GM18519 (cell line): Measurements from ENCODE around the gene C19orf81.

Experiments
- ATAC-seq: cut with Tn5 transposase; IDR thresholded peaks from one replicate; pipeline ENCODE4 v1.9.1; 2021; ENCODE audit warnings: mild to moderate bottlenecking, moderate library complexity; ENCODE audit not compliant: unreplicated experiment, low FRiP score

The C19orf81 gene

DNA sequence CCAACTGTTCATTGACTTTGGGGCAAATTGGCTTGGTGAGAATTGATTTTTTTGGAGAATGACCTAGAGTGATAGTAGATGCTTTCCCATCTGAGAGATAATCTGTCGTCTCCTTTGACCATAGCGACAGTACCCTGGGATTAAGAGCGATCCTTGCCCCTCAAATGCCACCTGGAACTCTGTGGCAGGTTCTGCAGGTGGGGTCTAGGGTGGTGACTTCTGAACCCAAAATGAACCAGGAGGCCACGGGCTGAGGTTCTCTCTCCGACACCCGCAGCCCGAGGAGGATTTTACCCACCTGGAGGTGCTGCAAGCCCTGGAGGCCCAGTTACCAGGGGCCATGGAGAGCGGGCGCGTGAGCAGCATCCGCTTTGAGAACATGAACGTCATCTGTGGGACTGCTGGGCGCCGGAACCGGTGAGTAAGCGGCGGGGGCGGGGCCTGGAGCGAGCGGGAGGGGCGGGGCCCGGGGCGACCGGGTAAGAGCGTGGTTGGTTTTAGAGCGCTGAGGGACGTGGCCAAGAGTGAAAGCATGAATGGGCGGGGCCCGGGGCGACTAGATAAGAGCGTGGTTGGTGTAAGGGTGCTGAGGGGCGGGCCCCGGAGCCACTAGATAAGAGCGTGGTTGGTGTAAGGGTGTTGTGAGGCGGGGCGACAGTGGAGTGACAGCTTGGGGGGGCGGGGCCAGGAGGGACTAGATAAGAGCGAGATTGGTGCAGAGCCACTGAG, 8.6 kb downstream of the C19orf81 start:
- ATAC-seq, result no peak

DNA sequence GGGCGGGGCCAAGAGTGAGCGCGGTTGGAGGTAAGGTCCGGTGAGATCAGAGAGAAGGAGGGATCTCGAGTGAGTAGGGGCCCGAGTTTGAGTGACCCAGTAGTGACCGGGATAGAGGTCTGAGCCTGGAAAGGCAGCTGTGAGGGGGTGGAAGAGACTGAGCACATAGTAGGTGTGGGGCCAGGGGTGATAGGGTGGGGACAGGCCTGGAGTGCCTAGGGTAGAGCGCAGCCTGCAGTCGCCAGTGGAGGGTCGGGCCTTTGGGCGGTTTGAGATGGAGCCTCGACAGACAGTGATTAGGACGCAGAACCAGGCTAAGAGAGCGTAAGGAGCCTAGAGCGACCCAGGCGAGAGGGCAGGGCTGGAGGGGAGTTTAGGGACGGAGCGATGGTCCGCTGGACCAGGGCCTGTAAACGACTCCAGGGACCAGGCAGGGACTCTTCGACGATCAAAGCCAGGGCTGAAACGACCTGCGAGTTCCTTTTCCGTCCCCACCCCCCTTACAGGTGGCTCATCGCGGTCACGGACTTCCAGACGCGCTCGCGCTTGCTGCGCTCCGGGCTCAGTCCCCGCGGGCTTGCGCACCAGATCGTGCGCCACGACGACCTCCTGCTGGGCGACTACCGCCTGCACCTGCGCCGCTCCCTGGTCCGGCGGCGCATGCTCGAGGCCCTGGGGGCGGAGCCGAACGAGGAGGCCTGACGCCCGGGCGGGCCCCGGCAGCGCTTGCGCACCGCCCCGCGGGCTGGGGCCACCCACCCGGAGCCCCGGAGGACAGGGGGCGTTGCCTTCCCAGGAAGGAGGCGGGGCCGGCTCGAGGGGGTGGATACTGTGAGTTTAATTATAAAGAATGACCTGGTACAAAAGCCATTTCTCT, 9.4 kb downstream of the C19orf81 start:
- no peak for ATAC-seq

DNA sequence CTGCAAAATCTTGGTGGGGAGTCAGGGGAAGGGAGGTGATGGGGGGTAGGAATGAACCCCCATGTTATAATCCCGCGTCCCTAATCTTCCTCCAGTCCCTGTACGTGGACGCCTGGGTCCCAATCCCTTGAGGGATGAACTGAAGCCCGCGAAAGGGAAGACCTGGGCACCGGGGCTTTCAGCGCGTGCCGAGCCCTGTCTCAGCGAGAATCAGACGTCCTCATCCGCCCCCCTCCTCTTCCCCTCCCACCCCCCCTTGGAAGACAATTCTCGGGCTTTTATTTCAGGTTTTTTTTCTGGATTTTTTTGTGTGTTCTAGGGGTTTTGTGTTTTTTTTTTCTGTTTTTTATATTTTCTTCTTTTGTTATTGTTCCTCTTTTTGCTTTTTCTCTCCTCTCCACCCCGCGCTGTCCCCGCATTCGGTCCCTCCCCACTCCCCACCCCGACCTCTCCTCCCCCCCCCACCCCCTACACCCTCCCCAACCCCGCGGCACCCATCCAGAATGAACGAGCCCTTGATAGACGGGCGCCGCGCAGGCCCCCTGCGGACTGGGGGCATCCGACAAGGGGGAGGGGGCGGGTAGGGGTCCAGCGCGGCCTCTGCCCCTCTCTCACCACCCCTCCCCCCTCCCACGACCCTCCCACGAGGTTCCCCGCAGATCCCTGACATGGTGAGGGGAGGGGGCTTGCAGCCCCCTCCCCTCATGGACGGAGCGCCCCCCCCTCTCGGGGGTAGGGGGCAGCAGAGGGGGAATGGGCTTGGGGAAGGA, 10.3 kb downstream of the C19orf81 start:
- no peak for ATAC-seq

GRCh38 chr19:50660088-50660366, 10.8 kb downstream of the C19orf81 start:
- ATAC-seq, result no peak

GRCh38 chr19:50661023-50661422, 11.8 kb downstream of the C19orf81 start:
- ATAC-seq, result no peak

- no peak for ATAC-seq
Observed at GRCh38 chr19:50661766-50662650, 12.8 kb downstream of the C19orf81 start.

GRCh38 chr19:50662651-50663481, 13.6 kb downstream of the C19orf81 start:
- no peak for ATAC-seq

- no peak for ATAC-seq
Observed at GRCh38 chr19:50663482-50663790, 14.2 kb downstream of the C19orf81 start.

- no peak for ATAC-seq
Observed at GRCh38 chr19:50664204-50664603, 15.0 kb downstream of the C19orf81 start.

GRCh38 chr19:50666346-50667176, 17.3 kb downstream of the C19orf81 start:
- no peak for ATAC-seq

DNA sequence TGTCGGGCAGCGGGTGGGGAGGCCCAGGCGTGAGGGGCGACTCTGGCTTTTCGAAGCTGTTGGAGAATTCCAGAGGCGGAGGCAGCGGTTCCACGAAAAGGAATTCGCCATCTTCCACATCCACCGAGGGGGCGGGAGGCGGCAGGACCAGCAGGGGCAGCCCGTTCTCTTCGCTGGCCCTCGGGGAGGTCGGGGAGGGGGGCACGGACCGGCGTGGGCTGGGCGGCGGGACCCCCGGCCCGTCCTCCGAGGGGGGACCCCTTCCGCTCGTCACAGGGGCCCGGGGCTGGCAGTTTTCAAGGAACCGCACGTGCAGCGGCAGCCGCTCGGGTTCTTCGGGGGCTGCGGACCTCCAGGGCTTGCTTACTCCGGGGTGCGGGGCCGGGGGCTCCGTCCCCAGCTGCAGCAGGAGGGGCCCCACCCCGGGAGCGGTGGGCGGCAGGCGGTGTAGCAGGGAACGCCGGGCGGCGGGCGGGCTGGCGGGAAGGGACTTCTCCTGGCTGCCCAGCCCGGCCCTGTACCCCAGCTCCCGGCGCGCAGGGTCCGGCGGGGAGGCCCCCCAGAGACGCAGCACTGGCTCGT, 18.0 kb downstream of the C19orf81 start:
- ATAC-seq, result no peak

DNA sequence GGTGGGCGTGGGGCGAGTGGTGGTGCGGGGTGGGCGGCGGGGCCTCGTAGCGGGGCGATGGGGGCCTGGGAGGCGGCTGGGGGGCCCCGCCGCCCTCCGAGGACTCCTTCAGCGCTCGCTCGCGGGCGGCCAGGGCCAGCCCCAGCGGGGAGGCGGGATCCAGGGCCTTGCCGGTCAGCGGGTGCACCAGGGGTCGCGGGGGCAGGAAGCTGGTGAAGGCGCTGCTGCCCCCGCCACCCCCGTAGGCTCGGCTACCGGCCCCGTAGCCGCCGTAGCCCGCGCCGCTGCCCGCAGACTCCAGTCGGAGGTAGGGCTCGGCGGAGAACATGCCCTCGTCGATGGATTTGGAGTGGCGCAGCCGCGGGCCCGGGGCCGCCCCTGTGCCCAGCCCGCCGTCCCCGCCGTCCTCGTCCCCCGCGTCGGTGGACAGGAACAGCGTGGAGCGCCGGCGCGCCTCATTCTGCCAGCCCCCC, 18.6 kb downstream of the C19orf81 start:
- no peak for ATAC-seq

DNA sequence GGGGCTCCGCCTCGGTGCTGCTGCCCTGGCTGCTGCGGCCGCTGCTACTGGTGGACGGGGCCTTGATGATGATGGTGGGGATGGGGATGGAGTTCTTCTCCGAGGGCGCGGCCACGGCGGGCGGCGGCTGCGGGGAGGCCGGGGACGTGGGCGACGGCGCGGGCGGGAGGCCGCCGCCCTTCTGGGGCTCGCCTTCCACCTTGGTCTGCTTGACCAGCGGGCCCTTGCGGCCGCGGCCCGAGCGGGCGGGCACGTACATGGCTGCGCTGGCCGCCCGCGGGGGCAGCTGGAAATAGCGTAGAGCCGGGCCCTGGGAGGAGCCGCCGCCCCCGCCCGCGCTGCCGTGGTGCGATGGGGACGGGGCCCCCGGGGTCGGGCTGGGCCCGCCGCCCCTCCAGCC, 19.2 kb downstream of the C19orf81 start:
- no peak for ATAC-seq

DNA sequence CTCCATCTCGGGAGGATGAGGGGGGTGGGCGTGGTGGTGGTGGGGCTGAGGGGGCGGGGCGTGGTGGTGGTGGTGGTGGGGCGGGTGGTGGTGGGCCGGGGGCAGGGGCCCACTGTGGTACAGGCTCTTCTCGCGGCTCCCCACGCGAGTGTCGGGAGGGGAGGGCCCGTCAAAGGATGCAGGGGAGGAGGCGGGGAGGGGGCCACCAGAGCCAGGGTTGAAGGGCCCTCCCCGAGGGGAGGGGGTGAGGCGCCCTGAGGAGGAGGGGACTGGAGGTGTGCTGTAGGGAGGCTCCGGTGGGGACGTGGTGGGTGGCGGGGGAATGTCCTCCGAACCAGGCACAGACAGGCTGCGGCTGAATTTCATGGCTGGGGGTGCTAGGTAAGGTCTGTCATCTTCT, 19.6 kb downstream of the C19orf81 start:
- no peak for ATAC-seq

GRCh38 chr19:50669302-50670101, 20.3 kb downstream of the C19orf81 start:
- no peak for ATAC-seq

DNA sequence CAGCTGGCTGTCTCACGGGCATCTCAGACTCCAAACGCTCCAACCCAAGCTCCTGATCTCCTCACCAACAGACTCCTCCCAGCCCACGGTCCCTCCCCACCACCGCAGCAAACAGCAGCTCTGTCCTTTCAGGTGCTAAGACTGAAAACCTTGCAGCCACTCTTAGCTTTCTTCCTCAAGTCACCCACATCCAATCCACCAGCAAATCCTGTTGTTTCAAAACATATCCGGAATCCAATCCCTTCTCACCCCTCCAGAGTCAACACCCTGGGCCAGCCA, 20.8 kb downstream of the C19orf81 start:
- ATAC-seq, result no peak

DNA sequence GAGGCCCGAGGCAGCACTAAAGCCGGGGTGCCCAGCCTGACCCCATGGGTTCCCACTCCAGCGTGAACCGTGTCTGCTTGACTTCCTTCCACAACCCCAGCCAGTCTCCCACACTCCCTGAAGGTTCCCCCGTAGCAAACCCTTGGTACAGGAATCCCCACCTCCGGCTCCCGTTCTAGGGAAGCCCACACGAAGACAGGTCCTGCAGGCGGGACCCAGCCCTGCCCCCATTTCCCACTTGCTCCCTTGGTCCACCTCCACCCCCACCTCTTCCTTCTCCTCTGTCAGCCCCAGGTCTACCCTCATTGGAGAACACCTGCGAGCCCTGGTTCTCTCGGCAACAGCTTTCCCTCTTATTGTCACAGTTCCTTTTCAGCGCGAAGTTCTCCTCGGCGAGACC, 23.9 kb downstream of the C19orf81 start:
- ATAC-seq, result no peak
